Heart left ventricle (tissue), 16 donors: ENCODE measurements around the gene CCBE1. TPM values are rescaled to one million over a fixed set of nuclear protein-coding genes. Genes with fewer than 3 reads are reported as not detected.

Experiments used
- ATAC-seq, 4 donors: fragments of 200-7000 bp; cut with Tn5 transposase; one replicate each; pipeline ENCODE4 v1.9.1; 2020 to 2022; ENCODE audit warnings: moderate library complexity in 4 of 4, mild to moderate bottlenecking in 3 of 4, moderate number of reproducible peaks in 1 of 4
- DNase-seq, 5 donors: peaks; one replicate each; pipeline ENCODE4 v3.0.0-alpha.2; 2020
- H3K27ac ChIP-seq, 12 donors: fragments of 200-600 bp; sonication (generic) in 4 of 12; one replicate each; pipeline versions ENCODE4 v1.5.0 to v1.8.0; 2016 to 2022; ENCODE audit warnings: mild to moderate bottlenecking in 2 of 12
- H3K27me3 ChIP-seq, 9 donors: fragments of 200-600 bp; sonication (generic) in 2 of 9; one replicate each; pipeline versions ENCODE4 v1.5.1 to v1.8.0; 2016 to 2022; ENCODE audit warnings: mild to moderate bottlenecking in 3 of 9
- H3K36me3 ChIP-seq, 9 donors: fragments of 200-600 bp; sonication (generic) in 2 of 9; one replicate each; pipeline versions ENCODE4 v1.5.0 to v1.8.0; 2018 to 2022; ENCODE audit warnings: mild to moderate bottlenecking in 2 of 9
- H3K4me1 ChIP-seq, 12 donors: fragments of 200-600 bp; sonication (generic) in 4 of 12; one replicate each; pipeline versions ENCODE4 v1.5.0 to v1.8.0; 2016 to 2022; ENCODE audit warnings: mild to moderate bottlenecking in 3 of 12
- H3K4me3 ChIP-seq, 12 donors: fragments of 200-600 bp; sonication (generic) in 4 of 12; one replicate each; pipeline versions ENCODE4 v1.5.0 to v1.8.0; 2017 to 2022; ENCODE audit warnings: mild to moderate bottlenecking in 9 of 12, moderate library complexity in 4 of 12
- H3K9me3 ChIP-seq, 12 donors: fragments of 200-600 bp; sonication (generic) in 4 of 12; one replicate each; pipeline versions ENCODE4 v1.5.0 to v1.8.0; 2016 to 2022; ENCODE audit warnings: mild to moderate bottlenecking in 1 of 12
- POLR2A ChIP-seq, 2 donors: fragments of 450-650 bp; IDR thresholded peaks; one replicate each; pipeline ENCODE4 v1.6.1; 2017; ENCODE audit warnings: antibody characterized with exemption in 2 of 2, mild to moderate bottlenecking in 2 of 2, moderate library complexity in 2 of 2
- WGBS, 4 donors: extraction: QIAGEN DNeasy Blood & Tissue Kit in 2 of 4; methylation state at CpG; one replicate each; pipeline versions ENCODE4 v1.1.5 to v1.1.7; 2013 to 2018; 5-methylcytosine and 5-hydroxymethylcytosine counted together
- intact Hi-C, 10 donors: fragments of 100-400 bp; cut with DNase I; formaldehyde crosslinking; loops; one replicate each; pipeline versions ENCODE4 v1.11.1 to v1.14.2; 2022
- polyA plus RNA-seq, 2 donors: library from polyadenylated mRNA; stranded (reverse); fragments of 200-250 nt; gene quantifications; one replicate each; pipeline ENCODE4 v1.2.3, GENCODE V29; 2013
- total RNA-seq, 9 donors: library from RNA; depleted of rRNA in 2 of 9; stranded (reverse); fragments of >200 nt in 2 of 9; fragmentation: NEBNext Ultra II Directional in 3 of 9; extraction: Animal tissue kit (Norgen Biotek cat#: 25700) in 3 of 9; gene quantifications; one replicate each; pipeline versions ENCODE4 v1.1.0 to v1.2.4, GENCODE V29; 2016 to 2023
- TF ChIP-seq, protein P1 (sequence below), 12 donors: fragments of 200-600 bp; sonication (generic) in 4 of 12; IDR thresholded peaks; one replicate each; pipeline versions ENCODE4 v1.5.0 to v1.8.0; 2018 to 2022; ENCODE audit warnings: antibody characterized with exemption in 12 of 12, mild to moderate bottlenecking in 5 of 12
- donor health status: ischemic (EF 13 %, LVEDD 7.1; RV severe dilation, severe dysfunction).
- donor health status: healthy with polysubstance abuse.
- donor health status: DM: no; HTN: yes; CAD: no.
- donor health status: DM: no; HTN: no; CAD: no.
- donor health status: ischemic (EF 25% LVEDD 6.9; RV normal size, moderate dysfunction).
- donor health status: ischemic (EF 25% LVEDD 5.7; RV mildly dilated, moderate dysfunction).
- donor health status: healthy.
- donor health status: DM: yes; HTN: yes; CAD: no.
- donor health status: ischemic (EF 35%, LVEDD 5.7; RV mildly dilated, moderate dysfunction).
- donor health status: nonischemic (EF 11% LVEDD 7.7; RV severe dilation, severe dysfunction).
- donor health status: DM: yes; HTN: yes; CAD: no.
- donor health status: PGD.
- donor health status: ischemic (EF 29% LVEDD 5.4; RV normal size, mild dysfunction).
- donor health status: nonischemic (EF 23%, LVEDD 6.1; RV moderate dilation, normal function).

CCBE1 gene
- total and polyA plus RNA-seq, 11 donors: 0.15 to 6.3 (median 0.74) TPM

DNA sequence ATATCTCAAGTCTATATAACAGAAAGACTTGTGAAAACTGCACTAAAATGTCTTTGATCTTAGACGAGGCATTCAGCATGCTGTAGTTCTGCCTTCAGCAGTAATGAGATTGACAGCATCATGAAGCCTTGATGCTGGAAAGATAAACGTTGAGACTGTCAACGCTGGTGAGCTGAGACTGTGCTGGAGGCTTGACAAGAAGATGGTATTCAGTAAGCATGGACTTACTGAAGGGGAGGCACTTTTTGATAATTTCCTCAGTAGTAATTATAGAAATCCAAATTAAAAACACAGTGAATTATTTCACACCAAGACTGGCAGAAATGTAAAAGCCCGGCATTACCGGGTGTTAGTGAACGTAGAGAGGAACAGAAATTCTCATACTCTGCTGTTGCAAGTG lies 162.2 kb downstream of the CCBE1 start:
- Histone ChIP-seq H3K27me3 (peaks cover 0 to 7% (median 0%) of the 10 kb centered on the region in 9 donors), H3K9me3 (no peaks in the 10 kb centered on the region), H3K27ac (no peak overlapping the region), H3K4me1 (no peaks in the 10 kb centered on the region), H3K36me3 (no peaks in the 10 kb centered on the region), H3K4me3 (no peak overlapping the region)
- TF ChIP-seq POLR2A (IDR thresholded peaks at IDR 0.05): no peak
- TF ChIP-seq, protein P1, sequence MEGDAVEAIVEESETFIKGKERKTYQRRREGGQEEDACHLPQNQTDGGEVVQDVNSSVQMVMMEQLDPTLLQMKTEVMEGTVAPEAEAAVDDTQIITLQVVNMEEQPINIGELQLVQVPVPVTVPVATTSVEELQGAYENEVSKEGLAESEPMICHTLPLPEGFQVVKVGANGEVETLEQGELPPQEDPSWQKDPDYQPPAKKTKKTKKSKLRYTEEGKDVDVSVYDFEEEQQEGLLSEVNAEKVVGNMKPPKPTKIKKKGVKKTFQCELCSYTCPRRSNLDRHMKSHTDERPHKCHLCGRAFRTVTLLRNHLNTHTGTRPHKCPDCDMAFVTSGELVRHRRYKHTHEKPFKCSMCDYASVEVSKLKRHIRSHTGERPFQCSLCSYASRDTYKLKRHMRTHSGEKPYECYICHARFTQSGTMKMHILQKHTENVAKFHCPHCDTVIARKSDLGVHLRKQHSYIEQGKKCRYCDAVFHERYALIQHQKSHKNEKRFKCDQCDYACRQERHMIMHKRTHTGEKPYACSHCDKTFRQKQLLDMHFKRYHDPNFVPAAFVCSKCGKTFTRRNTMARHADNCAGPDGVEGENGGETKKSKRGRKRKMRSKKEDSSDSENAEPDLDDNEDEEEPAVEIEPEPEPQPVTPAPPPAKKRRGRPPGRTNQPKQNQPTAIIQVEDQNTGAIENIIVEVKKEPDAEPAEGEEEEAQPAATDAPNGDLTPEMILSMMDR (IDR thresholded peaks at IDR 0.05): no peak
- 59 to 75% (median 68%) methylated on average over 6 of the region's 6 CpGs for WGBS, 4 donors
- ATAC-seq (no peak), DNase-seq (no peak)
- intact Hi-C loops: no loop called here

DNA sequence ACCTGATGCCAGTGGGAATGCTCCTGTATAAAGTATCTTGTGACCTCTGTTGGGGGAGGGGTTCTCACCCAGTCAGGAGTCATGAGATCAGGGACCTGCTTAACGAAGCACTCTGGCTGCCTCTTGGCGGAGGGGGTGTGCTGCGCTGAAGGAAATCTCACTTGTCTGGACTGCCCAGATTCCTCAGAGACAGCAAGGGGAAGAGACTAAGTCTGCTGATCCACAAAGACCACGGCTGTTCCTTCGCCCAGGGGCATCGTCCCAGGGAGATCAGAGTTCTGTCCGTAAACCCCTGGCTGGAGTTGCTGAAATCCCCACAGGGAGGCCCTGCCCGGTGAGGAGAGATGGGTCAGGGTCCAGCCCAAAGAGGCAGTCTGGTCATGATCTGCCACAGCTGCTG lies 168.4 kb downstream of the CCBE1 start:
- no peak for TF ChIP-seq POLR2A (IDR thresholded peaks at IDR 0.05)
- TF ChIP-seq, protein P1 (IDR thresholded peaks at IDR 0.05): no peak
- Histone ChIP-seq H3K27ac (no peak overlapping the region), H3K4me3 (no peak overlapping the region), H3K4me1 (no peaks in the 10 kb centered on the region), H3K9me3 (no peaks in the 10 kb centered on the region), H3K36me3 (no peaks in the 10 kb centered on the region), H3K27me3 (no peaks in the 10 kb centered on the region)
- WGBS, 4 donors: 82 to 86% (median 83%) methylated on average over 2 to 8 of the region's 8 CpGs
- no peak for DNase-seq
- intact Hi-C loops: no loop called here
- ATAC-seq: no peak

DNA sequence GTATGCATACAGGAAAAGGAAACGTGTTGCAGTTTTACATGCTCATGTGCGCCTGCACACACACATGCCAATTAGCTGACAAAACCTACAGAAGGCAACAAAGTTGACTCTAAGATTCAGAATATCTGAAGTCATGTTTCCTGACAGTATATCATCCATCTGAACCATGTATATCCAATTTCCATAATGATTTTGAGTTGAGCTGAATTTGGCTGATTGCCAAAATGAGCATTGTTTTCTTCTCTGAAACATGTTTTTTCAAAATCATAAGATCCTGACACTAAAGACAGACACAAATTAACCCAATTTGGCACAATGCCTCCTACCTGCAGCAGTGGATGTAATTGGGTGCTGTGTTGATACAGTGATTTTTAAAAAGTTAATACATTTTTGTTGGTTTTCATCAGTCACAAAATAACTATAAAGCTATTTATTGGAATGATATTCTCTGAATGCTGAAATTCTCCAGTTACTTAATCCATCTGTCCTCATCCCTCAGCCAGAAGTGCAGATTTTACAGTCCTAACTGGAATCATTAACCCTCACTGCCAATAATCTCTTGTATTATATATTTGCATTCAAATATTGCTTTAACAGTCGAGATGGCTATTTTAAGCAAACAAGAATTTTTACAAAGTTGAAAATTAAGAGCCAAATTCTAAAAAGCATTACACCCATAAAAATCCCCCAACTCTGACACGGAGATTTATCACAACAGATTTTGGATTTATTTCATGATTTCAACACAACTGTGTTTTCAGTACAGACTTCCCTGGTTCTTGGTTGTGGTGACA lies 176.5 kb downstream of the CCBE1 start:
- DNase-seq (no peak), ATAC-seq (no peak)
- no peaks in the 10 kb centered on the region for H3K27me3 ChIP-seq
- intact Hi-C loops: no loop called here
- TF ChIP-seq POLR2A (IDR thresholded peaks at IDR 0.05): no peak
- TF ChIP-seq, protein P1 (IDR thresholded peaks at IDR 0.05): no peak
- H3K4me3 ChIP-seq: no peak overlapping the region
- WGBS, 4 donors: 71 to 82% (median 75%) methylated on average over 4 of the region's 4 CpGs
- peak overlapping the region in 1 of 12 donors; percentile 19 for H3K27ac ChIP-seq
- peaks cover 0 to 18% (median 8%) of the 10 kb centered on the region in 12 donors for H3K4me1 ChIP-seq
- H3K36me3 ChIP-seq: no peaks in the 10 kb centered on the region
- peaks cover 0 to 12% (median 0%) of the 10 kb centered on the region in 12 donors for H3K9me3 ChIP-seq

DNA sequence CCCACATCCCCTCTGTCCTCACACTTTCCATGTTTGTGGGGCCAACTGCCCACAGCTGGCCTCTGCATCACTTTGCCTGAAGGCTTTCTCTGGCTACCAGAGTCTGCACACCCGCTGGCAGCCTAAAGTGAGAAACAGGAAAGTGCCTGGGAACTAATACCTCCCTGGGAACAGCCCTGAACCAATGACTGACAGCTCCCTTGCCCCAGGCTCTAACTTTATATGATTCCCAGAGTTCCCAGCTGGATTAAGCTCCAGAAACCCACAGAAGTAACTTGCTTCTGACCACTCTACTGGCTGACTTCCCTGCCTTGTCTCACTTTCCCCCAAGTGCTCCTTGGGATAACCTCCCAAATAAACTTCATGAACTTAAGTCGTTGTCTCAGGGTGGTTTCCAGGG lies 178.5 kb downstream of the CCBE1 start:
- DNase-seq (no peak), ATAC-seq (no peak)
- no peaks in the 10 kb centered on the region for H3K27me3 ChIP-seq
- intact Hi-C loops: loop anchor here in 2 of 10 donors (5.0 kb wide), 3 partner anchors 34 to 179 kb away; partner anchors contain the start of gene CCBE1 (in 1 of the 2)
- no peaks in the 10 kb centered on the region for H3K36me3 ChIP-seq
- H3K27ac ChIP-seq: peak overlapping the region in 1 of 12 donors; percentile 13
- peaks cover 0 to 38% (median 18%) of the 10 kb centered on the region in 12 donors for H3K4me1 ChIP-seq
- H3K9me3 ChIP-seq: peaks cover 0 to 12% (median 0%) of the 10 kb centered on the region in 12 donors
- H3K4me3 ChIP-seq: no peak overlapping the region
- no peak for TF ChIP-seq POLR2A (IDR thresholded peaks at IDR 0.05)
- TF ChIP-seq, protein P1 (IDR thresholded peaks at IDR 0.05): no peak
- WGBS, 4 donors: 54 to 62% (median 59%) methylated on average over 2 of the region's 2 CpGs
